T-helper 17 cell (primary cell): ENCODE results near the gene FAM177A1. TPM values are rescaled to one million over a fixed set of nuclear protein-coding genes. Genes with fewer than 3 reads are reported as not detected.
A peak's percentile ranks its signal among the peaks of the same experiment; 100 is the strongest.
"Not testable (repeated sequence)": the region's sequence is repeated elsewhere in the genome, so short reads cannot be mapped to it uniquely, and the experiment has no call there.

Source experiments
- ATAC-seq: fragments of 150-1000 bp; cut with Tn5 transposase; 2 replicates; pipeline ENCODE4 v1.10.0; 2021; ENCODE audit warnings: mild to moderate bottlenecking, moderate library complexity
- DNase-seq, 3 donors: peaks; one replicate each; pipeline versions ENCODE4 v3.0.0 to v3.0.0-alpha.2; 2020 to 2021
- H3K9me3 ChIP-seq: one replicate; pipeline ENCODE4 v1.7.0; 2013; ENCODE audit warnings: low read length, mild to moderate bottlenecking; ENCODE audit not compliant: control insufficient read depth, poor library complexity, severe bottlenecking
- H3K27ac Mint-ChIP-seq: one replicate; pipeline ENCODE4 v1.8.0; 2022; ENCODE audit warnings: mild to moderate bottlenecking, moderate library complexity, mixed read lengths
- H3K27me3 Mint-ChIP-seq: one replicate; pipeline ENCODE4 v1.8.0; 2022; ENCODE audit warnings: mixed read lengths
- H3K36me3 Mint-ChIP-seq: one replicate; pipeline ENCODE4 v1.8.0; 2022; ENCODE audit warnings: low read depth, mixed read lengths
- H3K4me1 Mint-ChIP-seq: one replicate; pipeline ENCODE4 v1.8.0; 2022; ENCODE audit warnings: mild to moderate bottlenecking, mixed read lengths
- H3K4me3 Mint-ChIP-seq: one replicate; pipeline ENCODE4 v1.8.0; 2022; ENCODE audit warnings: mild to moderate bottlenecking, moderate library complexity, mixed read lengths
- total RNA-seq, 4 donors: library from RNA in 2 of 4; stranded (reverse) in 2 of 4; gene quantifications; one replicate each; pipeline ENCODE4 v1.2.3 and lab custom pipeline; 2022 to 2026

FAM177A1 gene
- total RNA-seq, 2 donors from 2014 or later, result 109 to 111 TPM

DNA sequence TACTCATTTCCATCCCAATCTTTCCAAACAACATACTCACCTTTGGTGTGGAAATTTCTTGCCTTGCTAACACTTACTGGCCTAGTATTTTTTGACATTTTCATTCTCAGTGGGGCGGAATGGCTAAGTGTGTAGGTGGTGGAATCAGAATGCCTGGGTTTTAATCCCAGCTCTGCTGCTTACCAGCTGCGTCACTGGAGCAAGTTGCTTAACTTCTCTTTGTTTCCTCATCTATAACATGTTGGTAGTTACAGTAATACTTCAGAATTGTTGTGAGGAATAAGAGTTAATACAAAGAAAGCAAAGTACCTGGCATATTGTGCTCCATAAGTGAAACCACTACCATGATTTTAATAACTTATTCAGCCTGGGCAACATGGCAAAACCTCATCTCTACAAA, 3.0 kb upstream of the FAM177A1 start:
- H3K9me3 ChIP-seq, result no peaks in the 10 kb centered on the region
- Mint-ChIP-seq H3K4me3 (no peak overlapping the region), H3K27ac (peak overlapping the region; percentile 57), H3K27me3 (no peaks in the 10 kb centered on the region), H3K4me1 (peaks cover 18% of the 10 kb centered on the region), H3K36me3 (peaks cover 2% of the 10 kb centered on the region)
- ATAC-seq (no peak), DNase-seq (no peak)

- peak overlapping the region; percentile 99 for H3K27ac Mint-ChIP-seq
- no peak for DNase-seq
Measured at GRCh38 chr14:35044939-35045797, 904 bp upstream of the FAM177A1 start.

DNA sequence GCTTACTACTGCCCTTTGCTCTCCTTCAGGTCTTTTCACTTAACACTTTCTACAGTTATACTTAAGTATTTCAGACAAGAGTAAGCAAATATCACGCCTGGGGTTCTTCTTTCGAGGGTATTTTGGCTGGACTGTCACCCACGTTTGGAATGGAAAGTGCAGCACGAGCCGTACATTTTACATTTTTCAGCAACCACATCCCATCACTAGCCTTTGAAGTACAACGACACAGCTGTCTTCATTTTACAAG, 349 bp upstream of the FAM177A1 start:
- H3K27ac Mint-ChIP-seq, result peak overlapping the region; percentile 99
- ATAC-seq, result no peak
- no peaks in the 10 kb centered on the region for H3K27me3 Mint-ChIP-seq
- H3K4me1 Mint-ChIP-seq, result peaks cover 22% of the 10 kb centered on the region
- peaks cover 2% of the 10 kb centered on the region for H3K36me3 Mint-ChIP-seq
- H3K4me3 Mint-ChIP-seq, result peak overlapping the region; percentile 97
- no peaks in the 10 kb centered on the region for H3K9me3 ChIP-seq
- no peak for DNase-seq

More at GRCh38 chr14:35044939-35045797, 904 bp upstream of the FAM177A1 start:
- Mint-ChIP-seq H3K36me3 (peaks cover 2% of the 10 kb centered on the region), H3K4me1 (peaks cover 22% of the 10 kb centered on the region), H3K4me3 (peak overlapping the region; percentile 97), H3K27me3 (no peaks in the 10 kb centered on the region)
- no peaks in the 10 kb centered on the region for H3K9me3 ChIP-seq
- ATAC-seq, result peak; percentile 15

- H3K4me3 Mint-ChIP-seq, result peak overlapping the region; percentile 97
- peaks cover 22% of the 10 kb centered on the region for H3K4me1 Mint-ChIP-seq
- peak overlapping the region; percentile 99 for H3K27ac Mint-ChIP-seq
- H3K27me3 Mint-ChIP-seq, result no peaks in the 10 kb centered on the region
- H3K36me3 Mint-ChIP-seq, result peaks cover 2% of the 10 kb centered on the region
- no peak for DNase-seq
- H3K9me3 ChIP-seq, result no peaks in the 10 kb centered on the region
- ATAC-seq, result peak; percentile 1
Measured at GRCh38 chr14:35046751-35047536, 872 bp downstream of the FAM177A1 start.

- Mint-ChIP-seq H3K27me3 (no peaks in the 10 kb centered on the region), H3K4me1 (peaks cover 23% of the 10 kb centered on the region), H3K36me3 (peaks cover 2% of the 10 kb centered on the region), H3K4me3 (peak overlapping the region; percentile 73), H3K27ac (peak overlapping the region; percentile 99)
- ATAC-seq, result no peak
- no peaks in the 10 kb centered on the region for H3K9me3 ChIP-seq
- DNase-seq, result no peak
Measured at GRCh38 chr14:35047976-35048513, 2.0 kb downstream of the FAM177A1 start.

- peaks cover 2% of the 10 kb centered on the region for H3K36me3 Mint-ChIP-seq
- H3K27ac Mint-ChIP-seq, result no peak overlapping the region
- no peak overlapping the region for H3K4me3 Mint-ChIP-seq
- peaks cover 16% of the 10 kb centered on the region for H3K4me1 Mint-ChIP-seq
- H3K9me3 ChIP-seq, result no peaks in the 10 kb centered on the region
- H3K27me3 Mint-ChIP-seq, result no peaks in the 10 kb centered on the region
- no peak for ATAC-seq
- no peak for DNase-seq
Measured at GRCh38 chr14:35050652-35051051, 4.6 kb downstream of the FAM177A1 start.

DNA sequence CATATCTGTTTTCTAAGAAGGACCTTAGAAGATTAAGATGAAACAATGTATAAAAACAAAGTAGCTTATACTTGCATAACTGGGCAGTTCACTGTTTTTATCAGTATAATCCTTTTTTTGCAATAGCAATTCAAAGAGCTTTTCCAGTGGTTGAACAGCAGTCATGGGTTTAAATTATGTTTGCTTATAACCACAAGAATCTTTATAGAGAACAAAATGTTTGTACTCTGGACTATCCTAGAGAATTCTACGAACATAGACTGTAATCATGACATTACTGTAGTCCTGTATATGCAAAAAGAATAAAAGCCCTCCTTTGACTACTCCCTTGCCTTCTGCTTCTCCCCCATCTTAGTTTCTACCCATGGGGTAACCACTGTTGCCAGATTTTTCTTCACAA, 5.7 kb downstream of the FAM177A1 start:
- Mint-ChIP-seq H3K4me1 (peaks cover 18% of the 10 kb centered on the region), H3K27ac (peak overlapping the region; percentile 75), H3K36me3 (peaks cover 3% of the 10 kb centered on the region)

DNA sequence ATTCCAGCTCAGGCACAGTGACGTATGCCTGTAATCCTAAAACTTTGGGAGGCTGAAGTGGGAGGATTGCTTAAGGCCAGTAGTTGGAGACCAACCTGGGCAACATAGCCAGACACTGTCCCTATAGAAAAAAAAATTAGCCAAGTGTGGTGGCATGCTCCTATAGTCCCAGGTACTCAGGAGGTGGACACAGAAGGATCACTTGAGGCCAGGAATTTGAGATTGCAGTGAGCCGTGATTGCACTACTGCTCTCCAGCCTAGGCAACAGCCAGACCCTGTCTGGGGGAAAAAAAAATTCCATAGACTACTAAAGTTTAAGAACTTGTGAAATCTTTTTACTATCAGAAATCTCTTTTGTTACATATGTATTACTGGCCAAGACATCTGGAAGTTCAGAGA, 6.6 kb downstream of the FAM177A1 start:
- ATAC-seq (no peak), DNase-seq (no peak)
- Mint-ChIP-seq H3K4me1 (peaks cover 17% of the 10 kb centered on the region), H3K27ac (peak overlapping the region; percentile 61), H3K27me3 (no peaks in the 10 kb centered on the region), H3K4me3 (no peak overlapping the region), H3K36me3 (peaks cover 6% of the 10 kb centered on the region)
- no peaks in the 10 kb centered on the region for H3K9me3 ChIP-seq

More for the DNA sequence above, 5.7 kb downstream of the FAM177A1 start:
- Mint-ChIP-seq H3K4me3 (no peak overlapping the region), H3K27me3 (no peaks in the 10 kb centered on the region)
- no peak for ATAC-seq
- no peak for DNase-seq
- H3K9me3 ChIP-seq, result no peaks in the 10 kb centered on the region

DNA sequence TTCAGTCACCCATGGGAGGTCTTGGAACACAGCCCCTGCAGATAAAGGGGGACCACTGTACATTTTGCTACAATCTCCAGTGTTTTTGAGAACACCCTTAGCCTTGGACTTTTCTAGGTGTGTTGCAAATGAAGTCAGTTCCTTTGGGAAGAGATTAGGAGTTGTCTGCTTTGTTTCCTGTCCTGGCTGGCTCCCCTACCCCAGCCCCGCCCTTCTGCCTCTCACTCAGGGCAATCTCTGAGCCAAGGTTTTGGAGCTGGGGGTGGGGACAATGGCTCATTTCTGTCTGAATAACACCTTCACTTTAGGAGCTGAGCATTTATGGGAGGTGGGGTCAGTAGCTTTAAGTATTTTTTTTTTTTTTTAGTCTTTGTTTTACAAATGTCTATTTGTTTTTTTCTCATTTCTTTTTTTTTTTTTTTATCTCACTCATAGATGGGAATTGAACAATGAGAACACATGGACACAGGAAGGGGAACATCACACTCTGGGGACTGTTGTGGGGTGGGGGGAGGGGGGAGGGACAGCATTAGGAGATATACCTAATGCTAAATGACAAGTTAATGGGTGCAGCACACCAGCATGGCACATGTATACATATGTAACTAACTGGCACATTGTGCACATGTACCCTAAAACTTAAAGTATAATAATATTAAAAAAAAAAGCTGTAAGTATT, 15.2 kb downstream of the FAM177A1 start:
- ATAC-seq, H3K27me3 Mint-ChIP-seq, H3K4me3 Mint-ChIP-seq, H3K27ac Mint-ChIP-seq, H3K9me3 ChIP-seq, DNase-seq: not testable (repeated sequence)
- Mint-ChIP-seq H3K36me3 (peaks cover 12% of the 10 kb centered on the region), H3K4me1 (peaks cover 12% of the 10 kb centered on the region)

DNA sequence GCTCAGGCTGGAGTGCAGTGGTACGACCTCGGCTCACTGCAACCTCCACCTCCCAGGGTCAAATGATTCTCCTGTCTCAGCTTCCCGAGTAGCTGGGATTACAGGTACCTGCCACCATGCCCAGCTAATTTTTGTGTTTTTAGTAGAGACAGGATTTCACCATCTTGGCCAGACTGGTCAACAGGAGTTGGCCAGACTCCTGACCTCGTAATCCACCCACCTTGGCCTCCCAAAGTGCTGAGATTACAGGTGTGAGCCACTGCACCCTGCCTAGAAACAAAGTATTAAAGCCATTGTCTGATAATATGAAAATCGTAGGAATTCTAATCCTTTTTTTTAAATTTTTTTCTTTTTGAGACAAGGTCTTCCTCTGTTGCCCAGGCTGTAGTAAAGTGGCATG, 19.7 kb downstream of the FAM177A1 start:
- H3K27me3 Mint-ChIP-seq, H3K36me3 Mint-ChIP-seq, DNase-seq, H3K4me1 Mint-ChIP-seq, ATAC-seq, H3K4me3 Mint-ChIP-seq, H3K9me3 ChIP-seq, H3K27ac Mint-ChIP-seq: not testable (repeated sequence)

DNA sequence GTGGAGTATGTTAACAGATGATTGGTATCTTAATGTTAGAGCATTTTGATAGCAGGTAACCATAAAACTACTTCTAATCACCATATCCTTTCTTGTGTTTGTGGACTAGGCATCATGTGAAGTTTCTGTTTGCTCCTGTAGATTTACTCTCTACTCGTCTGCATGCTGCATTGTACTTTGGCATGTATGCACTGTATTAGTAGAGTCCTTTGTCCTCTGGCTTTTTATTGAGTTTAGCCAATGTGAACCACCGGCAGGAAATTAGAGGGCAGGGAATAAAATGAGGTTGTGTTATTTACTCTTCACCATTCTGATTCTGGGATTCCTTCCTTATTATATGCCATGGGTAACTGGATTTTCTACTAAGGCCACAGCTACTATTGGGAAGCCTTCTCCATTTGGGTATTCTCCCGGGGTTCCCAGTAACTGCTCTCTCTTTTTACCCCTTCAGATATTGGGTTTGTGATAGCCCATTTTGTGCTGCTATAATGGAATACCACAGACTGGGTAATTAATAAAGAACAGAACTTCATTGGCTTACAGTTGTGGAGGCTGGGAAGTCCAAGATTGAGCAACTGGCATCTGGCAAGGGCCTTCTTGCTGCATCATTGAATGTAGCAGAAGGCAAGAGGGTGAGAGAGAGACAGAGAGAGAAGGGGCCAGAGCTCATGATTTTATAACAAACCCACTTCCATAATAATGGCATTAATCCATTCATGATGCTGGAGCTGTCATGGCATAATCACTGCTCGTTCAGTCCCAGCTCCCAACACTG, 22.4 kb downstream of the FAM177A1 start:
- Mint-ChIP-seq H3K27ac (peak overlapping the region; percentile 34), H3K36me3 (peaks cover 6% of the 10 kb centered on the region), H3K27me3 (no peaks in the 10 kb centered on the region), H3K4me1 (peaks cover 5% of the 10 kb centered on the region), H3K4me3 (no peak overlapping the region)
- ATAC-seq (no peak), DNase-seq (no peak)
- H3K9me3 ChIP-seq, result no peaks in the 10 kb centered on the region

DNA sequence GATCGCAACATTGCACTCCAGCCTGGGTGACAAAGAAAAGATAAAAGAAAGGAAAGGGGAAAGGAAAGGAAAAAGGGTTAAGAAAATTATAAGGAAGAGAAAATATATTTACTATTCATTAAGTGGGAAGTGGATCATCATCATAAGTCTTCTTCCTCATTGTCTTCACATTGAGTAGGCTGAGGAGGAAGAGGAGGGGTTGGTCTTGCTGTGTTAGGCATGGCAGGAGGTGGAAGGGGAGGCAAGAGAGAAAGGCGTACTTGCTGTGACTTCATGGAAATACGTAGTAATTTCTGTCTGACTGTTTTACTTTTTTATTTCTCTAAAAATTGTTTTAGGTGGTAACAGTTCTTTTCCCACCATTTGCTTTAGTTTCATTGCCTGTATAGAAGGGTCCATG, 26.2 kb downstream of the FAM177A1 start:
- H3K9me3 ChIP-seq, result no peaks in the 10 kb centered on the region
- Mint-ChIP-seq H3K27ac (peak overlapping the region; percentile 61), H3K4me3 (no peak overlapping the region), H3K27me3 (no peaks in the 10 kb centered on the region), H3K36me3 (peaks cover 3% of the 10 kb centered on the region), H3K4me1 (peaks cover under 1% of the 10 kb centered on the region)
- ATAC-seq, result no peak
- DNase-seq, result no peak
